Measurements from ENCODE around the gene CAMSAP1.

Gene CAMSAP1

GRCh38 chr9:135770771-135771170 lies 136.6 kb downstream of the CAMSAP1 start:
- DNase-seq: no peak

DNA sequence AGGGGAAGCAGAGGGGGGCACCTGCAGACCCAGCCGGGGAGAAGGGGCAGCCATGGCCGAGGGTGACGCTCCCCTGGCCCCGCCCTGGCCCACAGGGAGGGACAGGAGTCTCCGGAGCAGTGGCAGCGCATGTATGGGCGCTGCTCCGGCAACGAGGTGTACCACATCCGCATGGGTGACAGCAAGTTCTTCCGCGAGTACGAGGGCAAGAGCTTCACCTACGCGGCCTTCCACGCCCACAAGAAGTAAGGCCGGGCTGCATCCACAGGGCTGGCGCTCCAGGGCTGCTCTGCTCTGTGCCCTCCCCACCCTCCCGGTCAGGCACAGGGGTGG lies 137.2 kb downstream of the CAMSAP1 start:
- DNase-seq: no peak

- DNase-seq: no peak
Measured at GRCh38 chr9:135769489-135770202, 137.7 kb downstream of the CAMSAP1 start.

- no peak for DNase-seq
Measured at GRCh38 chr9:135768516-135769218, 138.7 kb downstream of the CAMSAP1 start.

GRCh38 chr9:135766707-135767106 lies 140.6 kb downstream of the CAMSAP1 start:
- DNase-seq: no peak

DNA sequence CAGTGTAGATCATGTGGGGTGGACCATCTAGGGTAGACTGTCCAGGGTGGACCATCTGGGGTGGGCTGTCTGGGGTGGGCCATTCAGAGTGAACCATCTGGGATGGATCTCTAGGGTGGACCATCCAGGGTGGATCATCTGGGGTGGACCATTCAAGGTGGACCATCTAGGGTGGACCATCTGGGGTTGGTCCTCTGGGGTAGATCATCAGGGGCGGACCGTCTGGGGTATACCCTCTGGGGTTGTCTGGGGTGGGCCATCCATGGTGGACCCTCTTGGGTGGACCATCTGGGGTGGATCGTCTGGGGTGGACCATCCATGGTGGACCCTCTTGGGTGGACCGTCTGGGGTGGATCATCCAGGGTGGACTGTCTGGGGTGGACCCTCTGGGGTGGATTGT lies 141.1 kb downstream of the CAMSAP1 start:
- no peak for DNase-seq

DNA sequence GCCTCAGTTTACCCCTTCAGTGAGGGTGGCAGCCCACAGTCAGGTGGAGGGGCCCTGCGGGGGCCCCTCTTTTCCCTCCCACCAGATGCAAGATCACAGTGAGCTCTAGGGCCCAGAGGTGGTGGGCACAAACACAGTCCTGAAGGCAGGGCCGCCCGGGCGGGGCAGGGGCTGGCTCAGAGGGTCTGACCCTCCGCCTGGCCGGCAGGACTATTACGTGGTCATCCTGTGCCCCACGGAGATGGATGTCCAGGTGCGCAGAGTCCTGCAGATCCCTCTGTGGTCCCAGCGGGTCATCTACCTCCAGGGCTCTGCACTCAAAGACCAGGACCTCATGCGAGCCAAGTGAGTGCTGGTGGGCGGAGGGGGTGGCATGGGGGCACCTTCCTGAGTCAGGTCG lies 141.9 kb downstream of the CAMSAP1 start:
- DNase-seq: no peak

DNA sequence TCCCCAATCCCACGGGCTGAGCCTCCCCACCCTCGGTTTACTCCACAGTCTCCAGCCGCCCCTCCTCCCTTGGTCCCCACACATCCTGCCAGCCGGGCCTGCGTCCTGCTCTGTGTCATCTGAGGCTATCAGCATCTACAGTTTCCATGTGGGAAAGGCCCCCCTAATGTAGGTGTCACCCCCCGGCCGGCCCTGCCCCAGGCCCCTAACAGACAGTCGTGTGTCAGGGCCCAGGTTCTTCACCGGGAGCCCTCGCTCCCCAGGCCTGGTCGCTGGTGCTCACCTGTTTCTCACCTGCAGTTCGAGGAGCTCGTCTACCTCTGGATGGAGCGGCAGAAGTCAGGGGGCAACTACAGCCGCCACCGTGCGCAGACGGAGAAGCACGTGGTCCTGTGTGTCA lies 142.6 kb downstream of the CAMSAP1 start:
- no peak for DNase-seq

GRCh38 chr9:135763716-135764446 lies 143.5 kb downstream of the CAMSAP1 start:
- DNase-seq: no peak

DNA sequence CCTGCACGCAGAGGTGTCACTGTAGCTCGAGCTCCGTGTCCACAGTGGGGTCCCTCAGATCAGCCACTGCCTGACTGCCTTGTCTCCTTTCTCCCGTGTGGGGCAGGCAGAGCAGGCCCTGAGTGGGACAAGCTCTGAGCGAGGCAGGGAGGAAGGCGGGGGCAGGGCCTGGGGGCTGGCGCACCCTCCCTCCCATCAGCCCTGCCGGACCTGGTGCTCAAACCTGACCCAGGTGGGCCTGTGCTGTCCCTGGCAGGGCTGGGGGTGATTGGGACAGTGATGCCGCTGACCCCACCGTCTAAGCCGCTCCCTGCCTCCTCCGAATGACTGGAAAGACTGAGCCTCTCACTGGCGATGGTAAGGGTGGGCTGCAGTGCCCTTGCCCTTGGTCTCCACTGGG lies 144.4 kb downstream of the CAMSAP1 start:
- DNase-seq: no peak

GRCh38 chr9:135761845-135762168 lies 145.5 kb downstream of the CAMSAP1 start:
- DNase-seq: no peak

DNA sequence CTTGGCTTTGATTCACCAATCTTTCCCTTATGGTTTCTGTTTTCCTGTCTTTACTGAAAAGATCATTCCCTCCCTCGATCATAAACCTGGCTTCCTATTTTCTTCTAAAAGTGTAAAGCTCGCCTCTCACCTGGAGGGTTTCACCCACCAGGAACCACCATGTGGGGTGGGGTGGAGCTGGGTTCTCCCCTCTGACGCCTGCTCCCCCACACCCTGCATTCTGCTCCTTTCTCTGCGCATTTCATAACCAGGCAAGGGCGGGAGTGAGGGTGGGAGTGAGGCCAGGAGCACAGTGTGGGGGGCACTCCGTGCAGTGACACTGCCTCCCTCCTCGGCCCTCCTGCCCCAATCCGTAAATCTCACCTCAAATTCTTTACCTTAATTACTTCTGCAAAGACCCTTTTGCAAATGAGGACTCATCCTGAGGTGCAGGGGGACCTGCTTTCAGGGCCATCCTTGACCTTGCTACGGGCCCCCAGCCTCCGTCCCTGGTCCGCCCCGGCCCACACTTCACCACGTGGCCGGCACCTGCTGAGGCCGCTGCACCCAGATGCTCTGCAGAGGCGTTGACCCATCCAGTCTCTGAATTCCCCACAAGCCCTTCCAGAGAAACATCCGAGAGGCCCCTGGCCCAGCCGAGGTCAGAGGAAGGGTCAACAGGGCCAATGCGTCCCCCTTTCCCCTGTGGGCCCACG lies 146.0 kb downstream of the CAMSAP1 start:
- no peak for DNase-seq

DNA sequence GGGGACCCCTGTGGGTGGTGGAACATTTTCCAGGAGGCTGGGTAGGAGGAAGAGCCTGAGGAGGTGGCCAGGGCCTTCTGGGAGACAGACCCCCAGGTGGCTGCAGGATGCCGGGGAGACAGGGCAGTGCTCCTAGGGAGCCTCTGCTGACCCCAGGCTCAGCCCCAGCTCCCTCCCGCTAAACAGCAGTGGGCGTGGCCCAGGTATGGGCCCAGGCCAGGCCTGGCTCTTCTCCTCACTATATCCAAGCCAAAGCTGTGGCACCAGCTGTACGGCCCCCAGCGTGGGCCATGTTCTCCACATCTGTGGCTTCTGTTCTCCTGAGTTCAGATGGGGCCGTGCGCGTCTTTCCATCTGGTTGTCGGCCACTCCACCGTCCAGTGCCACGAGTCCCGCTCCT lies 146.9 kb downstream of the CAMSAP1 start:
- no peak for DNase-seq

- DNase-seq: no peak
Measured at GRCh38 chr9:135759676-135760300, 147.6 kb downstream of the CAMSAP1 start.

DNA sequence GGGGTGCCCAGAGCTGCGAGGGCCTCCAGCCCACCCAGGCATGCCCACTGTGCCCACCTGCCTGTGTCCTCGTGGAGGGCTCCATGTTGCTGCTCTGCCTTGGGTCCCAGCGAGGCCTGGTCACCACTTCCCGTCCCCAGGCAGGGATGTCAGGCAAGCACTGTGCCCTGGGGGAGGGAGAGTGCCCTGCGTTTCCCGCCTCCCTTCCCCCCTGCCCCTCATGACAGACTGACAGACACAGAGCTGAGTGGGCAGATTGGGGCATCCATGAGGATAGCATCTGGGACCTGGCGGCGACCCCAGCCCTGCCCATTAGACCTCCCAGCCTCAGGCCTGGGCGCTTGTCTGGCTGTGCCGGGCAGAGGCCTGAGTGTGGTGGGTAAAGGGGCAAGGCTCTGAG lies 148.5 kb downstream of the CAMSAP1 start:
- DNase-seq: no peak
